H1 (cell line): ENCODE results near the gene ZMYND15. TPM values are rescaled to one million over a fixed set of nuclear protein-coding genes. Genes with fewer than 3 reads are reported as not detected.

Experiments
- CTCF ChIA-PET: fragments of 300-600 bp; sonication (Branson Sonifier 250); formaldehyde crosslinking; loops from one replicate; lab custom pipeline; 2021; ENCODE audit not compliant: partially characterized antibody; lab: Charles Lee
- POLR2A ChIA-PET: fragments of 300-600 bp; sonication (Branson Sonifier 250); formaldehyde crosslinking; loops from one replicate; lab custom pipeline; 2021; ENCODE audit warnings: inconsistent platforms; ENCODE audit not compliant: partially characterized antibody; lab: Charles Lee
- DNase-seq, 2 experiments: peaks; one replicate each; pipeline versions ENCODE4 v3.0.0 to v3.0.0-alpha.2; 2010 to 2022; ENCODE audit warnings: low spot score in 2 of 2, low read depth in 1 of 2, mixed read lengths in 1 of 2
- FAIRE-seq: peaks from 2 replicates; lab custom pipeline; 2011; peaks lifted over from hg19 to GRCh38; lab: Jason Lieb, UNC
- H2AFZ ChIP-seq: 2 replicates; pipeline ENCODE4 v1.8.1; 2012; ENCODE audit warnings: low read length, inconsistent platforms
- H2AK5ac ChIP-seq: 2 replicates; pipeline ENCODE4 v1.6.1; 2013; ENCODE audit warnings: low read depth, low read length
- H2BK120ac ChIP-seq: replicated peaks from 2 replicates; pipeline ENCODE3; 2013; ENCODE audit warnings: low read depth, low read length, inconsistent platforms
- H2BK12ac ChIP-seq: 2 replicates; pipeline ENCODE4 v1.6.1; 2013; ENCODE audit warnings: low read depth, low read length
- H2BK15ac ChIP-seq: 2 replicates; pipeline ENCODE4 v1.6.1; 2013; ENCODE audit warnings: low read length
- H2BK20ac ChIP-seq: 2 replicates; pipeline ENCODE4 v1.6.1; 2013; ENCODE audit warnings: low read length
- H2BK5ac ChIP-seq: 2 replicates; pipeline ENCODE4 v1.6.1; 2013; ENCODE audit warnings: low read depth, low read length
- H3K14ac ChIP-seq: 2 replicates; pipeline ENCODE4 v1.6.1; 2013; ENCODE audit warnings: inconsistent platforms; ENCODE audit not compliant: insufficient read length
- H3K18ac ChIP-seq: 2 replicates; pipeline ENCODE4 v1.6.1; 2013; ENCODE audit warnings: low read length; ENCODE audit errors: extremely low read depth
- H3K23ac ChIP-seq: 2 replicates; pipeline ENCODE4 v1.6.1; 2013; ENCODE audit warnings: inconsistent platforms; ENCODE audit not compliant: insufficient read length
- H3K23me2 ChIP-seq: 2 replicates; pipeline ENCODE4 v1.6.1; 2013; ENCODE audit warnings: low read depth, low read length
- H3K27ac ChIP-seq: 2 replicates; pipeline ENCODE4 v1.6.1; 2011; ENCODE audit warnings: low read depth, low read length, inconsistent platforms
- H3K27me3 ChIP-seq, 4 experiments: replicated peaks in 1 of 4; 1 replicate in 1 of 4; 2 replicates in 3 of 4; pipeline versions ENCODE4 v1.6.1 to v1.8.1; 2011 to 2013; ENCODE audit warnings: low read length in 3 of 4, mild to moderate bottlenecking in 3 of 4, inconsistent platforms in 2 of 4, mixed read lengths in 2 of 4, moderate library complexity in 1 of 4; ENCODE audit not compliant: control insufficient read depth in 3 of 4, insufficient read depth in 3 of 4; ENCODE audit errors: extremely low read depth in 1 of 4
- H3K36me3 ChIP-seq, 4 experiments: 2 replicates each; pipeline versions ENCODE4 v1.6.1 to v1.8.1; 2011 to 2013; ENCODE audit warnings: mild to moderate bottlenecking in 4 of 4, low read length in 3 of 4, moderate library complexity in 2 of 4, control low read depth in 1 of 4, inconsistent platforms in 1 of 4; ENCODE audit not compliant: insufficient read depth in 4 of 4, control insufficient read depth in 2 of 4
- H3K4ac ChIP-seq: replicated peaks from 2 replicates; pipeline ENCODE3; 2013; ENCODE audit warnings: low read length, low read depth, mixed read lengths, inconsistent platforms; ENCODE audit not compliant: insufficient read length
- H3K4me1 ChIP-seq, 4 experiments: replicated peaks in 1 of 4; 1 replicate in 1 of 4; 2 replicates in 3 of 4; pipeline versions ENCODE4 v1.6.1 to v1.8.1; 2011 to 2013; ENCODE audit warnings: low read length in 3 of 4, inconsistent platforms in 2 of 4, mixed read lengths in 1 of 4; ENCODE audit not compliant: insufficient read depth in 4 of 4, control insufficient read depth in 3 of 4
- H3K4me2 ChIP-seq, 2 experiments: 2 replicates each; pipeline versions ENCODE4 v1.6.1 to v1.8.1; 2011 to 2013; ENCODE audit warnings: low read depth in 2 of 2, low read length in 2 of 2, control low read depth in 1 of 2, inconsistent platforms in 1 of 2, mild to moderate bottlenecking in 1 of 2; ENCODE audit not compliant: insufficient read depth in 1 of 2
- H3K4me3 ChIP-seq, 4 experiments: fragments of 200-600, 300-600 bp in 1 of 4; sonication (generic), shearing (Covaris generic), sonication (Bioruptor Twin) in 1 of 4; 2 replicates each; pipeline versions ENCODE4 v1.5.1 to v1.8.1; 2011 to 2016; ENCODE audit warnings: low read length in 4 of 4, low read depth in 3 of 4, control low read depth in 2 of 4, inconsistent platforms in 2 of 4, mild to moderate bottlenecking in 2 of 4, mixed read lengths in 1 of 4, moderate library complexity in 1 of 4; ENCODE audit not compliant: insufficient read depth in 2 of 4; ENCODE audit errors: extremely low read depth in 1 of 4
- H3K56ac ChIP-seq: replicated peaks from 2 replicates; pipeline ENCODE3; 2013; ENCODE audit warnings: low read depth, mild to moderate bottlenecking, mixed read lengths, low read length, inconsistent platforms; ENCODE audit not compliant: insufficient read length
- H3K79me1 ChIP-seq: 2 replicates; pipeline ENCODE4 v1.6.1; 2013; ENCODE audit warnings: low read depth, low read length, control low read depth
- H3K79me2 ChIP-seq, 2 experiments: 2 replicates each; pipeline versions ENCODE4 v1.6.1 to v1.8.1; 2012 to 2013; ENCODE audit warnings: low read length in 2 of 2, mild to moderate bottlenecking in 2 of 2, inconsistent platforms in 1 of 2; ENCODE audit not compliant: insufficient read depth in 2 of 2, control insufficient read depth in 1 of 2
- H3K9ac ChIP-seq, 4 experiments: replicated peaks in 1 of 4; 1 replicate in 1 of 4; 2 replicates in 3 of 4; pipeline versions ENCODE4 v1.6.1 to v1.8.1; 2011 to 2013; ENCODE audit warnings: low read depth in 3 of 4, low read length in 3 of 4, control low read depth in 2 of 4, mild to moderate bottlenecking in 2 of 4, moderate library complexity in 2 of 4, inconsistent platforms in 1 of 4; ENCODE audit errors: extremely low read depth in 1 of 4
- H3K9me3 ChIP-seq, 2 experiments: 2 replicates each; pipeline versions ENCODE4 v1.6.1 to v1.8.1; 2012 to 2013; ENCODE audit warnings: mild to moderate bottlenecking in 2 of 2, moderate library complexity in 2 of 2, control low read depth in 1 of 2, inconsistent platforms in 1 of 2, low read depth in 1 of 2, low read length in 1 of 2, mixed read lengths in 1 of 2; ENCODE audit not compliant: insufficient read depth in 2 of 2
- H4K20me1 ChIP-seq, 2 experiments: replicated peaks in 1 of 2; 2 replicates each; pipeline versions ENCODE3 to v1.8.1; 2011 to 2013; ENCODE audit warnings: inconsistent platforms in 2 of 2, low read length in 2 of 2, mild to moderate bottlenecking in 1 of 2; ENCODE audit not compliant: insufficient read depth in 2 of 2, control insufficient read depth in 1 of 2
- H4K5ac ChIP-seq: 2 replicates; pipeline ENCODE4 v1.6.1; 2013; ENCODE audit warnings: low read length, low read depth, mixed read lengths, inconsistent platforms; ENCODE audit not compliant: insufficient read length
- H4K8ac ChIP-seq: 2 replicates; pipeline ENCODE4 v1.8.0; 2013; ENCODE audit warnings: mild to moderate bottlenecking, moderate library complexity, low read length, inconsistent platforms; ENCODE audit not compliant: insufficient read depth; ENCODE audit errors: extremely low read depth
- H4K91ac ChIP-seq: replicated peaks from 2 replicates; pipeline ENCODE3; 2013; ENCODE audit warnings: low read length, mixed read lengths, inconsistent platforms; ENCODE audit not compliant: insufficient read length
- ASH2L ChIP-seq: fragments of 200-600, 300-600 bp; sonication (generic); IDR thresholded peaks from one replicate; pipeline ENCODE4 v1.7.1; 2017; ENCODE audit warnings: low read length
- CHD1 ChIP-seq: IDR thresholded peaks from 2 replicates; pipeline ENCODE4 v1.6.1; 2012; ENCODE audit warnings: low read depth, low read length, improper control_type of control experiment
- CREB1 ChIP-seq: IDR thresholded peaks from 2 replicates; pipeline ENCODE4 v1.6.1; 2012; ENCODE audit warnings: inconsistent platforms
- CTBP2 ChIP-seq: IDR thresholded peaks from 2 replicates; pipeline ENCODE4 v1.7.0; 2011; ENCODE audit warnings: borderline replicate concordance, mild to moderate bottlenecking, moderate library complexity, mixed read lengths, low read length; ENCODE audit not compliant: insufficient read depth, insufficient read length
- EZH2 ChIP-seq: fragments of 200-600 bp; sonication (generic); IDR thresholded peaks from 2 replicates; pipeline ENCODE4 v1.7.1; 2012; ENCODE audit warnings: low read depth, mild to moderate bottlenecking, moderate library complexity, low read length, inconsistent platforms; ENCODE audit not compliant: severe bottlenecking
- KDM5A ChIP-seq: fragments of 200-600 bp; IDR thresholded peaks from 2 replicates; pipeline ENCODE4 v1.7.1; 2012; ENCODE audit warnings: mild to moderate bottlenecking, low read length, inconsistent platforms, mixed read lengths
- PHF8 ChIP-seq: fragments of 200-600 bp; sonication (generic); conservative IDR thresholded peaks from 2 replicates; pipeline ENCODE4 v1.7.1; 2012; ENCODE audit warnings: low read depth, mild to moderate bottlenecking, inconsistent platforms, low read length, moderate library complexity
- POLR2A ChIP-seq, 2 experiments: IDR thresholded peaks; 1 replicate in 1 of 2; 2 replicates in 1 of 2; pipeline ENCODE4 v1.6.1; 2011; ENCODE audit warnings: low read depth in 2 of 2, low read length in 2 of 2, mild to moderate bottlenecking in 2 of 2; ENCODE audit errors: control extremely low read depth in 1 of 2
- POLR2AphosphoS5 ChIP-seq: IDR thresholded peaks from 2 replicates; pipeline ENCODE4 v1.6.1; 2011; ENCODE audit warnings: low read depth, low read length
- RBBP5 ChIP-seq: IDR thresholded peaks from 2 replicates; pipeline ENCODE4 v1.7.1; 2012; ENCODE audit warnings: low read depth, mild to moderate bottlenecking, inconsistent platforms, low read length, moderate library complexity, borderline replicate concordance
- RXRA ChIP-seq: IDR thresholded peaks from 2 replicates; pipeline ENCODE4 v1.6.1; 2011; ENCODE audit warnings: low read depth, mild to moderate bottlenecking, low read length, moderate library complexity; ENCODE audit not compliant: insufficient read depth
- SIN3A ChIP-seq, 2 experiments: IDR thresholded peaks in 1 of 2; conservative IDR thresholded peaks in 1 of 2; 2 replicates each; pipeline ENCODE4 v1.6.1; 2011 to 2012; ENCODE audit warnings: low read length in 2 of 2, improper control_type of control experiment in 1 of 2, low read depth in 1 of 2, mild to moderate bottlenecking in 1 of 2
- SP1 ChIP-seq: IDR thresholded peaks from 2 replicates; pipeline ENCODE4 v1.6.1; 2011; ENCODE audit warnings: low read depth, low read length
- SP4 ChIP-seq: IDR thresholded peaks from 2 replicates; pipeline ENCODE4 v1.6.1; 2012; ENCODE audit warnings: low read length, inconsistent platforms
- WGBS, 2 experiments: shearing (Covaris generic) in 1 of 2; methylation state at CpG; one replicate each; pipeline versions ENCODE4 v1.1.6 to v1.1.7; 2013 to 2015; ENCODE audit warnings: low lambda C conversion rate in 2 of 2, mixed read lengths in 2 of 2, inconsistent platforms in 1 of 2, low coverage in 1 of 2, missing lambda C conversion rate in 1 of 2; ENCODE audit not compliant: insufficient replicate concordance in 2 of 2, insufficient coverage in 1 of 2, insufficient read length in 1 of 2; ENCODE audit errors: extremely low coverage in 1 of 2, missing lambda C conversion rate in 1 of 2; 5-methylcytosine and 5-hydroxymethylcytosine counted together
- polyA plus RNA-seq, 7 experiments: library from polyadenylated mRNA; depleted of rRNA in 3 of 7; stranded (reverse) in 5 of 7; unstranded in 2 of 7; fragments of >200 nt in 5 of 7; fragments of 200-250 nt in 2 of 7; gene quantifications; 1 replicate in 5 of 7; 2 replicates in 1 of 7; 4 replicates in 1 of 7; pipeline versions ENCODE4 v1.2.1 to v1.2.3, GENCODE V29; 2011 to 2013; ENCODE audit warnings: missing spikeins in 2 of 7, mixed read lengths in 2 of 7
- total RNA-seq: library from RNA; stranded (reverse); fragmentation: NEBNext Ultra II Directional; extraction: Animal tissue kit (Norgen Biotek cat#: 25700); gene quantifications from 2 replicates; pipeline ENCODE4 v1.2.1, GENCODE V29; 2021

The ZMYND15 gene
- total and polyA plus RNA-seq, 2 of the 8 experiments (the other 6 are each of a cell fraction or from before 2014, with no cell fraction given), result 0.53 to 0.58 TPM

DNA sequence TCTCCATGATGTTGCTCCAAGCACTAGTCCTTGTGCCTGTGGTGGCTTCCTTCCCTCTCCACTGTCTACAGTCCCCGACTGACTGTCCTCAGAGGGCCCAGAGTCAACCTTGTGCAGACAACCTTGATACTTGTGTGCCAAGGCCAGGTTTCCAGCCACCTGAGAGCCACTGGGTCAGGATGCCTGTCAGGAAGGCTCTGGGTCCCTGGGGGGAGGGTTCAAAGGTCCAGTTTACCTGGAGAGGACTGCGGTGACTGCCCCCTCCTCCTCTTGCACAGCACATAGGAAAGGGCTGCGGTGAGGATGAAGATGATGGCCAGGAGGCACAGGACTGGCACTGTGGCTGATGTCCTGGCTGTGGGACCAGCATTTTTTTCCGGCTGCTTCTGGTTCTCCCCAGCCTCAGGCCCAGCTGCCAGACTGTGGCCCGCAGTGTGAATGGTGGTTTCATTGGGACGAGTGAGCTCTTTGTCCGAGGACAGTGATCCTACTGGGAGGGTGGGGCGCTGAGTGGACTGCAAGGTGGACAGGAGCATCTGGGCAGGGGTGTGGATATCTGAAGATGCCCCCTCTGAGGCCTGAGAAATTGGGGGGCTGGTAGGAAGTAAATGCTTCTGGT is 4.7 kb upstream of the ZMYND15 start:
- no peak overlapping the region for H2BK5ac ChIP-seq
- no peak overlapping the region for H4K91ac ChIP-seq
- no peak overlapping the region for H2AK5ac ChIP-seq
- 88% methylated on average over 8 of the region's 8 CpGs; no CpG with 5 or more reads in 1 of the 2 experiments for WGBS, 2 experiments
- no peak overlapping the region for H3K23ac ChIP-seq
- H3K56ac ChIP-seq, result no peak overlapping the region
- no peak overlapping the region for H3K4me3 ChIP-seq
- H4K20me1 ChIP-seq, result peaks cover 2 to 6% of the 10 kb centered on the region in 2 experiments
- no peak overlapping the region for H3K9ac ChIP-seq
- H3K4me1 ChIP-seq, result peaks cover 0 to 10% (median 6%) of the 10 kb centered on the region in 4 experiments; a peak in 5 of 7 replicates
- H2BK20ac ChIP-seq, result no peak overlapping the region
- H3K9me3 ChIP-seq, result no peaks in the 10 kb centered on the region; a peak in 1 of 4 replicates
- no peak overlapping the region for H3K27ac ChIP-seq
- no peak overlapping the region for H3K18ac ChIP-seq
- DNase-seq (no peak), FAIRE-seq (no peak)
- ChIA-PET CTCF (interaction anchor here (0.8 to 2.1 kb wide), 4 partner anchors 48 to 373 kb away, joined by 3 to 5 read pairs (median 4); no protein-coding TSS in a partner anchor), POLR2A (no interaction called here)
- H3K27me3 ChIP-seq, result peaks cover 20 to 36% (median 25%) of the 10 kb centered on the region in 4 experiments
- H3K79me1 ChIP-seq, result no peaks in the 10 kb centered on the region
- H3K14ac ChIP-seq, result no peak overlapping the region
- H2BK15ac ChIP-seq, result no peak overlapping the region
- H3K4me2 ChIP-seq, result no peak overlapping the region
- H3K36me3 ChIP-seq, result no peaks in the 10 kb centered on the region; a peak in 1 of 8 replicates
- no peak overlapping the region for H2AFZ ChIP-seq
- no peak overlapping the region for H4K8ac ChIP-seq
- no peak overlapping the region for H2BK12ac ChIP-seq
- no peak overlapping the region for H2BK120ac ChIP-seq
- H4K5ac ChIP-seq, result no peak overlapping the region
- peaks cover 20% of the 10 kb centered on the region for H3K23me2 ChIP-seq
- H3K4ac ChIP-seq, result no peak overlapping the region
- no peaks in the 10 kb centered on the region for H3K79me2 ChIP-seq
- TF ChIP-seq RBBP5 (no peak), CTBP2 (no peak), EZH2 (no peak), POLR2A (IDR thresholded peaks at IDR 0.05; ENCODE audit: control extremely low read depth in 1 of 2, low read depth in 2 of 2, low read length in 2 of 2) (no peak), RXRA (no peak), POLR2AphosphoS5 (no peak), SIN3A (conservative IDR thresholded peaks at IDR 0.05 in 1 of 2, IDR thresholded peaks at IDR 0.05 in 1 of 2; ENCODE audit: low read depth in 1 of 2, low read length in 2 of 2) (no peak), CHD1 (no peak), SP4 (no peak), ASH2L (no peak), SP1 (no peak), KDM5A (no peak), CREB1 (no peak), PHF8 (no peak)
